Pericardium fibroblast (primary cell): ENCODE measurements around the gene TNRC6B. TPM values are rescaled to one million over a fixed set of nuclear protein-coding genes. Genes with fewer than 3 reads are reported as not detected.

Experiments
- total RNA-seq: library from RNA; depleted of rRNA; stranded (reverse); fragments of >200 nt; gene quantifications from 2 replicates; pipeline ENCODE4 v1.2.3, GENCODE V29; 2015

TNRC6B gene
- 8.6 and 14.6 TPM in 2 replicates for total RNA-seq

GRCh38 chr22:40177738-40178416 is at the start of gene TNRC6B:
TSS of gene TNRC6B (plus strand) at chr22:40177925. CDS start at chr22:40178136, 211 bp downstream.

GRCh38 chr22:40346185-40347118 is 168.7 kb downstream of the TNRC6B start, which contains the start of gene ADSL:
TSS of gene ADSL (plus strand) at chr22:40346500. CDS start at chr22:40346559, 59 bp downstream.

Other genes with a start within 250 kb of the TNRC6B start
- gene TMA7B, start 217.5 kb upstream of the TNRC6B start, total RNA-seq: not detected in 2 replicates
- 0.12 TPM in 1 of 2 replicates, not detected in the other for gene FAM83F, start 183.0 kb upstream of the TNRC6B start, total RNA-seq
- 124 and 135 TPM in 2 replicates for gene ADSL, start 168.6 kb downstream of the TNRC6B start, total RNA-seq
- gene SGSM3, start 192.7 kb downstream of the TNRC6B start, total RNA-seq: 20.6 and 23.3 TPM in 2 replicates